Mammary epithelial cell (primary cell): Measurements from ENCODE around the gene ITM2A.

ENCODE experiments used
- CTCF ChIP-seq, 2 donors: IDR thresholded peaks in 1 of 2; conservative IDR thresholded peaks in 1 of 2; 2 replicates each; pipeline ENCODE4 v1.5.1; 2011 to 2012; ENCODE audit warnings: inconsistent platforms in 2 of 2, low read length in 2 of 2, mild to moderate bottlenecking in 2 of 2, control low read depth in 1 of 2, low read depth in 1 of 2; ENCODE audit not compliant: insufficient read depth in 1 of 2; ENCODE audit errors: extremely low read depth in 1 of 2
- EZH2 ChIP-seq: IDR thresholded peaks from 2 replicates; pipeline ENCODE4 v1.6.1; 2012; ENCODE audit warnings: low read length, inconsistent platforms, borderline replicate concordance

GRCh38 chrX:79412972-79413371, 45.8 kb upstream of the ITM2A start:
- peak; percentile 39 to 49 for TF ChIP-seq CTCF (conservative IDR thresholded peaks at IDR 0.05 in 1 of 2, IDR thresholded peaks at IDR 0.05 in 1 of 2; ENCODE audit: extremely low read depth in 1 of 2, insufficient read depth in 1 of 2, low read depth in 1 of 2, low read length in 2 of 2)
- TF ChIP-seq EZH2, result no peak
